ENCODE data around the gene DNM2. TPM values are rescaled to one million over a fixed set of nuclear protein-coding genes. Genes with fewer than 3 reads are reported as not detected.

Gene DNM2
- total and polyA plus RNA-seq, 12 donors: 78.9 to 206 (median 131) TPM

DNA sequence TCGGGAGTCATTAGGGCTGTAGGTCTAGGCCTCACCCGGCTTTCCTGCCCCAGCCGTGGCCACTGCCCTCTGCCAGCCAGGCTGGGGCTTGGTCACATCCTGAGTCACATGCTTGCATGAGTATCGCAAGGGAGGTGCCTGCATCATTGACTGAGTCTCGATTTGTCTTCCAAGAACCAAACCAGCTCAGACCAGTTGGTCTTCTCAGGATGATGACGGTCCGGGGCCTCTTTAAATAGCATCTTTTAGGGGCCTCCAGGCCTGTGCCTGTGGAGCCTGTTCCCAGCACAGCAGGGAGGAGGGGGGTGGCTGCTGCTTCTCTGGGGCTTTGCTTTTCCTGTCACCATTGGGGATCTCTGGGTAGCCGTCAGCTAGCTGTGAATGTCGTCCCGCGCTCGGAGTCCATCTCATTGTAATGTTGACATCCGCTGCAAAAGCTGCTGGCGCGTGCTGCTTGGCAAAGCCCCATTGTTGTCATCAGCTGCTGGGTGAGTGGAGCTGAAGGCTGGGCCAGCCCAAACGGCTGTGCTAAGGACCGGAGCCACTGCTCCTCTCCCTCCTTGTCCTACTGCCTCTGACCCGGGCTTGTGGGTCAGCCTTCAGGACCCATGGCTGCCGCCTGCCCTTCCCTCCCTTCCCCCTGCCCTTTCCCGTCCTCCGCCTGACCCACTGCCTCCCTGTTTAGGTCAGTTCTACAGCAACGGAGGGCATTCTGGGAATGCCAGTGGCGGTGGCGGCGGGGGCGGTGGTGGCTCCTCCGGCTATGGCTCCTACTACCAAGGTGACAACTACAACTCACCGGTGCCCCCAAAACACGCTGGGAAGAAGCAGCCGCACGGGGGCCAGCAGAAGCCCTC lies 31.0 kb upstream of the DNM2 start:
- peak overlapping the region in 6 of 10 donors; percentile 10 to 64 (median 46) for H3K27ac ChIP-seq
- TF ChIP-seq, protein P1, sequence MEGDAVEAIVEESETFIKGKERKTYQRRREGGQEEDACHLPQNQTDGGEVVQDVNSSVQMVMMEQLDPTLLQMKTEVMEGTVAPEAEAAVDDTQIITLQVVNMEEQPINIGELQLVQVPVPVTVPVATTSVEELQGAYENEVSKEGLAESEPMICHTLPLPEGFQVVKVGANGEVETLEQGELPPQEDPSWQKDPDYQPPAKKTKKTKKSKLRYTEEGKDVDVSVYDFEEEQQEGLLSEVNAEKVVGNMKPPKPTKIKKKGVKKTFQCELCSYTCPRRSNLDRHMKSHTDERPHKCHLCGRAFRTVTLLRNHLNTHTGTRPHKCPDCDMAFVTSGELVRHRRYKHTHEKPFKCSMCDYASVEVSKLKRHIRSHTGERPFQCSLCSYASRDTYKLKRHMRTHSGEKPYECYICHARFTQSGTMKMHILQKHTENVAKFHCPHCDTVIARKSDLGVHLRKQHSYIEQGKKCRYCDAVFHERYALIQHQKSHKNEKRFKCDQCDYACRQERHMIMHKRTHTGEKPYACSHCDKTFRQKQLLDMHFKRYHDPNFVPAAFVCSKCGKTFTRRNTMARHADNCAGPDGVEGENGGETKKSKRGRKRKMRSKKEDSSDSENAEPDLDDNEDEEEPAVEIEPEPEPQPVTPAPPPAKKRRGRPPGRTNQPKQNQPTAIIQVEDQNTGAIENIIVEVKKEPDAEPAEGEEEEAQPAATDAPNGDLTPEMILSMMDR (IDR thresholded peaks at IDR 0.05): no peak
- intact Hi-C loops (cut with DNase I): no loop called here
- no peak overlapping the region for H3K4me3 ChIP-seq
- no peaks in the 10 kb centered on the region for H3K27me3 ChIP-seq
- DNase-seq (peak; percentile 51 to 61), ATAC-seq (peak; percentile 64 to 85 (median 71))
- peaks cover 2 to 100% (median 56%) of the 10 kb centered on the region in 9 donors for H3K36me3 ChIP-seq
- H3K4me1 ChIP-seq: peaks cover 5 to 28% (median 22%) of the 10 kb centered on the region in 9 donors
- no peaks in the 10 kb centered on the region for H3K9me3 ChIP-seq
- 52 to 63% methylated on average over 31 of the region's 31 CpGs for WGBS, 2 donors

DNA sequence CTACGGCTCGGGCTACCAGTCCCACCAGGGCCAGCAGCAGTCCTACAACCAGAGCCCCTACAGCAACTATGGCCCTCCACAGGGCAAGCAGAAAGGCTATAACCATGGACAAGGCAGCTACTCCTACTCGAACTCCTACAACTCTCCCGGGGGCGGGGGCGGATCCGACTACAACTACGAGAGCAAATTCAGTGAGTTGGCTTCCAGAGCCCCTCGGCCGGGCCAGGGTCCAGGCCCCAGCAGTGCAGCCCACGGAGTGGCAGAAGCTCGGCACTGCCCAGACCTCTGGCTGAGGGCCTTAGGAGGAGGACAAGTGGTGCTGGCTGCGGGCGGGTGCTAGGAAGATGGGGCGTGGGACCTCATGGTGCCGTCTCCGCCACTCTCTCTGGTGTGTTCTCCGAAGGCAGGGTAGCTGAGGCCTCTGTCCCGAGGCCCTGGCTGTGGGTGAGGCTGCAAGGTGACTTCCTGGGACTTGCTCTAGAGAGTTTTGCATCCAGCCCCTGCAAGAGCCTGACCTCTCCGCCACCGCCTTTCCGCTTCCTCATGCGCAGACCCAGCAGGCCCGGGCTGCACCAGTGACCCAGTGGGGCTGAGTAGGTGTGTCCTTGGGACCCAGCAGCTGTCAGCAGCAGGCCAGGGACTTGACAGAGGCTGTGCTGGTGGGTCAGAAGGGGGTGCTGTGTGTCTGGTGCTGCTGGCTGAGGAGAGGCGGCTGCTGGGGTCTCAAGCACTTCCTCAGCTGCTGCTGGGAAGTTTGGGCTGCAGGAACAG lies 30.2 kb upstream of the DNM2 start:
- peaks cover 5 to 28% (median 21%) of the 10 kb centered on the region in 9 donors for H3K4me1 ChIP-seq
- H3K9me3 ChIP-seq: no peaks in the 10 kb centered on the region
- peaks cover 0 to 100% (median 52%) of the 10 kb centered on the region in 9 donors for H3K36me3 ChIP-seq
- intact Hi-C loops (cut with DNase I): no loop called here
- 88 to 89% methylated on average over 25 of the region's 25 CpGs for WGBS, 2 donors
- H3K27ac ChIP-seq: peak overlapping the region in 3 of 10 donors; percentile 61 to 64 (median 62)
- DNase-seq (no peak), ATAC-seq (peak in 1 of 8 donors; percentile 6)
- TF ChIP-seq, protein P1 (IDR thresholded peaks at IDR 0.05): no peak
- no peaks in the 10 kb centered on the region for H3K27me3 ChIP-seq
- no peak overlapping the region for H3K4me3 ChIP-seq

DNA sequence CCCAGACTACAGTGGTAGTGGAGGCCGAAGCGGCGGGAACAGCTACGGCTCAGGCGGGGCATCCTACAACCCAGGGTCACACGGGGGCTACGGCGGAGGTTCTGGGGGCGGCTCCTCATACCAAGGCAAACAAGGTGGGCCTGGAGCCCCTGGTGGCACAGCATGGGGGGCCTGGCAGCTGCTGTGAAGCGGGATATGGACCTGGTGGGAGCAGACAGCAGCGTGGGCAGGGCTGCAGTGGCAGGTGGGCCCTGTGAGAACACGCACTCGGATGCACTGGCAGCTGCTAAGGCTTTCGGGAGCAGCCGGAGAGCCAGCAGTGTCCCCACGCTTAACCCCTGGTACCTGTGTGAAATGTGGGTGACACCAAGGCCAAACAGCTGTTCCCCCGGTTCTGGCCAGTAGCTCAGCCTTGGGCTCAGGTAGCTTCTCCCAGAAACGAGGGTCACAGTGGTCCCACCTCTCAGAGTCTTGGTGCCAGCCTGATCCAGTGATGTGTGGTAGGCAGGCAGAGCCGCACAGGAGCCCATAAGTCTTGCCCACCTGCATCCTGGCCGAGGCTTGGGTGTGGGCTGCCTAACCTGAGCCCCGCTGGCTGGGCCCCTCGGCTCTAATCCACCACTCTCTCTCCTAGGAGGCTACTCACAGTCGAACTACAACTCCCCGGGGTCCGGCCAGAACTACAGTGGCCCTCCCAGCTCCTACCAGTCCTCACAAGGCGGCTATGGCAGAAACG lies 29.2 kb upstream of the DNM2 start:
- no peak for DNase-seq
- H3K36me3 ChIP-seq: peaks cover 0 to 95% (median 42%) of the 10 kb centered on the region in 9 donors
- WGBS, 2 donors: 92% methylated on average over 27 of the region's 27 CpGs

More for the DNA sequence above, 29.2 kb upstream of the DNM2 start:
- Histone ChIP-seq H3K27ac (no peak overlapping the region), H3K27me3 (no peaks in the 10 kb centered on the region), H3K4me1 (peaks cover 5 to 28% (median 21%) of the 10 kb centered on the region in 9 donors), H3K4me3 (no peak overlapping the region), H3K9me3 (no peaks in the 10 kb centered on the region)
- intact Hi-C loops (cut with DNase I): no loop called here
- no peak for ATAC-seq
- TF ChIP-seq, protein P1 (IDR thresholded peaks at IDR 0.05): no peak

Data from heart right ventricle (tissue), 16 donors.